ENCODE data around the gene FAAP20. TPM values are rescaled to one million over a fixed set of nuclear protein-coding genes. Genes with fewer than 3 reads are reported as not detected.

Gene FAAP20
- total and polyA plus RNA-seq, 2 donors (not counting 1 experiment from before 2014, with no cell fraction given) = 31.2 to 68.1 TPM

DNA sequence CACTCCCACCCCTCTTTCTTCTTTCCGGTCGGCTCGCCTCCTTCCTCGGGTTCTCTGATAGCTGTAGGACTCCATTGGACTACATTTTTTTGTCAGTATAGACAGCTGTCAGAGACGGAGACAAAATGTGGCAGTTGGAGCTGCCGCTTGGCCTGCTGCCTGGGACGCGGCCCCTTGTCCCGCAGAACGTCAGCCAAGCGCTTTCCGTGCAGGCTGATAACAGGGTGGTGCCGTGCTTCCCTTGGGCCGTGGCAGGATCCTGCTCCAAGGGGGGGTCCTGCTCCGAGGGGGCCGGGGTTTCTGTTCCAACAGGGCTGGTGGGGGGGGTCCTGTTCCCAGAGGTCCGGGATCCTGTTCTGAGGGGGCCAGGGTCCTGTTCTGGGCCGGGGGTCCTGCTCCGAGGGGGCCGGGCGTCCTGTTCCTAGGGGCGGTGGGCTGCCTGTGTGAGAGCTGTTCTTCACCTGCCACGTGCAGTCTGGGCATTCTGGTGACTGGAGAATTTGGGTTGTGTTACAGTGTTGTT, 38.4 kb upstream of the FAAP20 start:
- Histone ChIP-seq H3K9ac (ENCODE audit: low read length) (no peak overlapping the region), H3K4me1 (ENCODE audit: control insufficient read depth in 2 of 2, insufficient read depth in 2 of 2, low read length in 2 of 2) (peaks cover 77 to 88% of the 10 kb centered on the region in 2 donors)

More for the DNA sequence above, 38.4 kb upstream of the FAAP20 start:
- ATAC-seq (ENCODE audit: low read depth) (no peak), DNase-seq (no peak)
- Histone ChIP-seq H4K20me1 (ENCODE audit: control insufficient read depth, insufficient read depth, low read length, poor library complexity, severe bottlenecking) (peaks cover 91% of the 10 kb centered on the region), H2AFZ (ENCODE audit: insufficient read depth, low read depth, low read length, poor library complexity, severe bottlenecking) (no peak overlapping the region), H3K36me3 (replicated peaks in 1 of 2; ENCODE audit: control extremely low read depth in 1 of 2, control insufficient read depth in 1 of 2, extremely low read depth in 1 of 2, insufficient read depth in 2 of 2, low read length in 1 of 2) (peaks cover 0 to 8% of the 10 kb centered on the region in 2 experiments), H3K4me2 (replicated peaks; ENCODE audit: low read depth, low read length, poor library complexity, severe bottlenecking) (peak overlapping the region; percentile 89), H3K79me2 (ENCODE audit: control insufficient read depth, insufficient read depth, low read length) (peaks cover 92% of the 10 kb centered on the region), H3K4me3 (ENCODE audit: control extremely low read depth in 1 of 5, extremely low read depth in 1 of 5, insufficient read depth in 1 of 5, low read depth in 2 of 5, low read length in 4 of 5) (no peak overlapping the region), H3K27ac (ENCODE audit: low read length in 2 of 2) (peak overlapping the region in 1 of 2 donors; percentile 93), H3K27me3 (replicated peaks in 1 of 4; ENCODE audit: control extremely low read depth in 1 of 4, control insufficient read depth in 3 of 4, insufficient read depth in 4 of 4, low read length in 3 of 4) (no peaks in the 10 kb centered on the region), H3K9me3 (ENCODE audit: control extremely low read depth in 1 of 3, control insufficient read depth in 2 of 3, insufficient read depth in 1 of 3, low read length in 2 of 3) (no peaks in the 10 kb centered on the region)
- CTCF ChIA-PET = interaction anchor here (1.5 to 2.7 kb wide), 3 partner anchors 38 to 83 kb away, joined by 5 to 11 read pairs (median 10); partner anchors contain the start of gene FAAP20
- Mint-ChIP-seq H3K27ac (peak overlapping the region; percentile 87), H3K9me3 (ENCODE audit: insufficient read depth) (no peaks in the 10 kb centered on the region), H3K27me3 (no peaks in the 10 kb centered on the region), H3K4me3 (peak overlapping the region; percentile 98), H3K4me1 (peaks cover 81% of the 10 kb centered on the region)
- no peak for TF ChIP-seq EZH2 (IDR thresholded peaks at IDR 0.05; ENCODE audit: borderline replicate concordance, insufficient read depth, low read depth, low read length, poor library complexity, severe bottlenecking)
- TF ChIP-seq, protein P1, sequence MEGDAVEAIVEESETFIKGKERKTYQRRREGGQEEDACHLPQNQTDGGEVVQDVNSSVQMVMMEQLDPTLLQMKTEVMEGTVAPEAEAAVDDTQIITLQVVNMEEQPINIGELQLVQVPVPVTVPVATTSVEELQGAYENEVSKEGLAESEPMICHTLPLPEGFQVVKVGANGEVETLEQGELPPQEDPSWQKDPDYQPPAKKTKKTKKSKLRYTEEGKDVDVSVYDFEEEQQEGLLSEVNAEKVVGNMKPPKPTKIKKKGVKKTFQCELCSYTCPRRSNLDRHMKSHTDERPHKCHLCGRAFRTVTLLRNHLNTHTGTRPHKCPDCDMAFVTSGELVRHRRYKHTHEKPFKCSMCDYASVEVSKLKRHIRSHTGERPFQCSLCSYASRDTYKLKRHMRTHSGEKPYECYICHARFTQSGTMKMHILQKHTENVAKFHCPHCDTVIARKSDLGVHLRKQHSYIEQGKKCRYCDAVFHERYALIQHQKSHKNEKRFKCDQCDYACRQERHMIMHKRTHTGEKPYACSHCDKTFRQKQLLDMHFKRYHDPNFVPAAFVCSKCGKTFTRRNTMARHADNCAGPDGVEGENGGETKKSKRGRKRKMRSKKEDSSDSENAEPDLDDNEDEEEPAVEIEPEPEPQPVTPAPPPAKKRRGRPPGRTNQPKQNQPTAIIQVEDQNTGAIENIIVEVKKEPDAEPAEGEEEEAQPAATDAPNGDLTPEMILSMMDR (IDR thresholded peaks at IDR 0.05) = no peak
- intact Hi-C loops (cut with micrococcal nuclease) = no loop called here
- WGBS (ENCODE audit: insufficient coverage) = 88% methylated on average over 19 of the region's 23 CpGs
- POLR2A ChIA-PET = interaction anchor here (0.7 to 2.6 kb wide), 2 partner anchors 68 to 79 kb away, joined by 3 to 23 read pairs; no protein-coding TSS in a partner anchor

All from B cell (primary cell).